ENCODE measurements around the gene RASSF3. TPM values are rescaled to one million over a fixed set of nuclear protein-coding genes. Genes with fewer than 3 reads are reported as not detected.

The RASSF3 gene
- total and polyA plus RNA-seq, 12 donors = 21.6 to 159 (median 82.4) TPM

GRCh38 chr12:64696080-64696741 is 85.9 kb downstream of the RASSF3 start:
- DNase-seq (no peak), ATAC-seq (peak in 3 of 8 donors; percentile 27 to 56 (median 33))
- TF ChIP-seq, protein P1, sequence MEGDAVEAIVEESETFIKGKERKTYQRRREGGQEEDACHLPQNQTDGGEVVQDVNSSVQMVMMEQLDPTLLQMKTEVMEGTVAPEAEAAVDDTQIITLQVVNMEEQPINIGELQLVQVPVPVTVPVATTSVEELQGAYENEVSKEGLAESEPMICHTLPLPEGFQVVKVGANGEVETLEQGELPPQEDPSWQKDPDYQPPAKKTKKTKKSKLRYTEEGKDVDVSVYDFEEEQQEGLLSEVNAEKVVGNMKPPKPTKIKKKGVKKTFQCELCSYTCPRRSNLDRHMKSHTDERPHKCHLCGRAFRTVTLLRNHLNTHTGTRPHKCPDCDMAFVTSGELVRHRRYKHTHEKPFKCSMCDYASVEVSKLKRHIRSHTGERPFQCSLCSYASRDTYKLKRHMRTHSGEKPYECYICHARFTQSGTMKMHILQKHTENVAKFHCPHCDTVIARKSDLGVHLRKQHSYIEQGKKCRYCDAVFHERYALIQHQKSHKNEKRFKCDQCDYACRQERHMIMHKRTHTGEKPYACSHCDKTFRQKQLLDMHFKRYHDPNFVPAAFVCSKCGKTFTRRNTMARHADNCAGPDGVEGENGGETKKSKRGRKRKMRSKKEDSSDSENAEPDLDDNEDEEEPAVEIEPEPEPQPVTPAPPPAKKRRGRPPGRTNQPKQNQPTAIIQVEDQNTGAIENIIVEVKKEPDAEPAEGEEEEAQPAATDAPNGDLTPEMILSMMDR (IDR thresholded peaks at IDR 0.05) = peak in 7 of 9 donors; percentile 35 to 66 (median 49)
- no peaks in the 10 kb centered on the region for H3K9me3 ChIP-seq
- intact Hi-C loops (cut with DNase I) = loop anchor here in 8 of 10 donors (1.0 to 10.0 kb wide), 9 partner anchors 81 to 241 kb away; partner anchors contain the start of genes RASSF3 (in 5 of the 8) and TBK1 (in 1 of the 8)
- no peaks in the 10 kb centered on the region for H3K27me3 ChIP-seq
- H3K4me3 ChIP-seq = no peak overlapping the region
- 30 to 43% methylated on average over 1 of the region's 1 CpG for WGBS, 2 donors
- H3K27ac ChIP-seq = peak overlapping the region in 3 of 10 donors; percentile 36 to 43 (median 41)
- peaks cover 5 to 51% (median 12%) of the 10 kb centered on the region in 9 donors for H3K4me1 ChIP-seq
- peaks cover 0 to 81% (median 5%) of the 10 kb centered on the region in 9 donors for H3K36me3 ChIP-seq

DNA sequence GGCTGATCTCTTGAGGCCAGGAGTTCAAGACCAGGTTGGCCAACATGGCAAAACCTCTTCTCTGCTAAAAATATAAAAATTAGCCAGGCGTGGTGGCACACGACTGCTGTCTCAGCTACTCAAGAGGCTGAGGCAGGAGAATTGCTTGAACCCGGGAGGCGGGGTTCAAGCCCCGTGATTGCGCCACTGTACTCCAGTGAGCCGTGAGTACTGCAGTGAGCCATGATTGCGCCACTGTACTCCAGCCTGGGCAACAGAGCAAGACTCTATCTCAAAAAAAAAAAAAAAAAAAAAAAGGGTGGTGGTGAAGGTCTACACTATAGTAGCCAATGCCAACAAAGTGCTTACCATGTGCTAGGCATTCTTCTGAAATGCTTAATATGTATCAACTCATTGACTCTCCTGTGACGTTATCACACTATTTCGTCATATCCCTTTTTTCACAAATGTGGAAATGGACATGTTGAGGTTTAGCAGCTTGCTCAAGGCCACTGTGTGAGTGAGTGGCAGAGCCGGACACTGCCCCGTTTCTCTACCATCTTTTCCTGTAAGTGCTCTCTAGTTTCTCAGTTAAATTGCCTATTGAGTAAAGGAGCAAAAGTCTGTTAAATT is 89.3 kb downstream of the RASSF3 start:
- Histone ChIP-seq H3K4me3 (no peak overlapping the region), H3K27me3 (no peaks in the 10 kb centered on the region), H3K36me3 (peaks cover 0 to 50% (median 5%) of the 10 kb centered on the region in 9 donors), H3K4me1 (peaks cover 3 to 47% (median 8%) of the 10 kb centered on the region in 9 donors), H3K27ac (peak overlapping the region in 2 of 10 donors; percentile 25 to 79), H3K9me3 (no peaks in the 10 kb centered on the region)
- 89 to 95% methylated on average over 12 of the region's 12 CpGs for WGBS, 2 donors
- peak in 1 of 8 donors; percentile 23 for ATAC-seq
- TF ChIP-seq, protein P1 (IDR thresholded peaks at IDR 0.05) = no peak
- DNase-seq = peak in 1 of 2 donors; percentile 22
- intact Hi-C loops (cut with DNase I) = loop anchor here in 8 of 10 donors (2.0 to 10.0 kb wide), 7 partner anchors 85 to 245 kb away; partner anchors contain the start of genes RASSF3 (in 4 of the 8) and TBK1 (in 1 of the 8)

- 90 to 96% methylated on average over 1 of the region's 1 CpG for WGBS, 2 donors
- DNase-seq (no peak), ATAC-seq (no peak)
- peaks cover 3 to 45% (median 8%) of the 10 kb centered on the region in 9 donors for H3K4me1 ChIP-seq
- intact Hi-C loops (cut with DNase I) = no loop called here
- no peaks in the 10 kb centered on the region for H3K9me3 ChIP-seq
- no peaks in the 10 kb centered on the region for H3K27me3 ChIP-seq
- H3K36me3 ChIP-seq = peaks cover 0 to 40% (median 0%) of the 10 kb centered on the region in 9 donors
- peak overlapping the region in 2 of 10 donors; percentile 25 to 79 for H3K27ac ChIP-seq
- no peak overlapping the region for H3K4me3 ChIP-seq
- TF ChIP-seq, protein P1 (IDR thresholded peaks at IDR 0.05) = no peak
Measured at GRCh38 chr12:64700532-64700931, 90.2 kb downstream of the RASSF3 start.

DNA sequence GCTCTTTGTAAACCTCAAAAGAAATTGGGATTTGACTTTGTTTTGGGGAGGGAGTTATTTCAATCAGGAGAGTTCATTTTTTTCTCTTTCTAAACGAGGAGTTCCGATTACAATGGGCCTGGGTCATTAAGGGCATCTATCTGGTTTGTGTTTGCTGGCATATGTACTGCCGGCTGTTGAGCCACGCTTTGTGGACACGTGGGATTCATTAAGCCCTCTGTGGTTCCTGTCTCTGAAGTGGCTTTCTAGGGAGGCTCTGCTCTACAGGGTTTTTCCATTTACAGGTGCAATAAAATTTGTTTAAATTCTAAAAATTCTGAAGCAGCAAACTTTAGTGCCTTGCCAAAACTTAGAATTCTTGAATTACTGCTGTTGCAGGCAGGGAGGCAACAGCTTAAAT is 91.0 kb downstream of the RASSF3 start:
- Histone ChIP-seq H3K4me3 (no peak overlapping the region), H3K4me1 (peaks cover 3 to 47% (median 11%) of the 10 kb centered on the region in 9 donors), H3K36me3 (peaks cover 0 to 37% (median 0%) of the 10 kb centered on the region in 9 donors), H3K27me3 (no peaks in the 10 kb centered on the region), H3K9me3 (no peaks in the 10 kb centered on the region), H3K27ac (peak overlapping the region in 2 of 10 donors; percentile 25 to 79)
- ATAC-seq (no peak), DNase-seq (no peak)
- TF ChIP-seq, protein P1 (IDR thresholded peaks at IDR 0.05) = no peak
- intact Hi-C loops (cut with DNase I) = no loop called here
- WGBS, 2 donors = 35 to 38% methylated on average over 5 of the region's 5 CpGs

Measured in heart right ventricle (tissue), 16 donors.